Endothelial cell of umbilical vein (primary cell): Measurements from ENCODE around the gene PPP1R8. TPM values are rescaled to one million over a fixed set of nuclear protein-coding genes. Genes with fewer than 3 reads are reported as not detected.

Experiments used
- BruUV-seq: library from RNA; stranded (reverse); fragments of 400-500 nt; replicated peaks from 2 replicates; lab custom pipeline; 2021; lab: Mats Ljungman, UMichigan
- CTCF ChIA-PET: fragments of 300-600, 350-600 bp; sonication (Branson Sonifier 250); formaldehyde crosslinking; loops from one replicate; lab custom pipeline; 2021; ENCODE audit warnings: antibody characterized with exemption, inconsistent platforms; lab: Charles Lee
- POLR2A ChIA-PET: fragments of 300-600, 350-600 bp; sonication (Branson Sonifier 250); formaldehyde crosslinking; loops from one replicate; lab custom pipeline; 2021; ENCODE audit warnings: antibody characterized with exemption, inconsistent platforms; lab: Charles Lee
- DNase-seq: peaks from one replicate; pipeline ENCODE4 v3.0.0-alpha.2; 2011; ENCODE audit warnings: low read depth, low spot score
- FAIRE-seq: peaks from 2 replicates; lab custom pipeline; 2011; peaks lifted over from hg19 to GRCh38; lab: Jason Lieb, UNC
- H2AFZ ChIP-seq: 2 replicates; pipeline ENCODE4 v1.6.0; 2012; ENCODE audit warnings: low read depth, low read length, control low read depth, inconsistent platforms
- H3K27ac ChIP-seq: 2 replicates; pipeline ENCODE4 v1.5.1; 2011; ENCODE audit warnings: low read depth, mild to moderate bottlenecking, control low read depth, low read length, moderate library complexity; ENCODE audit not compliant: insufficient read depth
- H3K27me3 ChIP-seq, 2 experiments: 2 replicates each; pipeline versions ENCODE4 v1.6.0 to v1.6.1; 2011; ENCODE audit warnings: low read length in 2 of 2, mixed read lengths in 1 of 2; ENCODE audit not compliant: control insufficient read depth in 2 of 2, insufficient read depth in 2 of 2
- H3K36me3 ChIP-seq, 2 experiments: 2 replicates in 1 of 2; 3 replicates in 1 of 2; pipeline ENCODE4 v1.5.1; 2011; ENCODE audit warnings: low read length in 2 of 2, mild to moderate bottlenecking in 1 of 2, moderate library complexity in 1 of 2; ENCODE audit not compliant: control insufficient read depth in 2 of 2, insufficient read depth in 2 of 2; ENCODE audit errors: extremely low read depth in 1 of 2
- H3K4me1 ChIP-seq: 3 replicates; pipeline ENCODE4 v1.5.1; 2011; ENCODE audit warnings: mild to moderate bottlenecking, low read length; ENCODE audit not compliant: control insufficient read depth, insufficient read depth; ENCODE audit errors: extremely low read depth
- H3K4me2 ChIP-seq: 2 replicates; pipeline ENCODE4 v1.6.1; 2011; ENCODE audit warnings: low read length, control low read depth, mixed read lengths; ENCODE audit not compliant: insufficient read depth
- H3K4me3 ChIP-seq, 3 experiments: fragments of 200-600 bp in 1 of 3; sonication (generic), shearing (Covaris generic) in 1 of 3; replicated peaks in 1 of 3; 2 replicates each; pipeline ENCODE4 v1.5.1; 2011 to 2016; ENCODE audit warnings: control low read depth in 3 of 3, low read length in 3 of 3, mild to moderate bottlenecking in 2 of 3, inconsistent platforms in 1 of 3, low read depth in 1 of 3, moderate library complexity in 1 of 3; ENCODE audit not compliant: insufficient read depth in 1 of 3
- H3K79me2 ChIP-seq: 2 replicates; pipeline ENCODE4 v1.6.0; 2012; ENCODE audit warnings: low read length, inconsistent platforms; ENCODE audit not compliant: control insufficient read depth, insufficient read depth
- H3K9ac ChIP-seq: replicated peaks from 2 replicates; pipeline ENCODE3; 2011; ENCODE audit warnings: low read length, control low read depth; ENCODE audit not compliant: insufficient read depth; ENCODE audit errors: extremely low read depth
- H3K9me1 ChIP-seq: replicated peaks from 3 replicates; pipeline ENCODE4 v1.6.0; 2011; ENCODE audit warnings: mild to moderate bottlenecking, low read length; ENCODE audit not compliant: control insufficient read depth, insufficient read depth; ENCODE audit errors: extremely low read depth
- H3K9me3 ChIP-seq: replicated peaks from 2 replicates; pipeline ENCODE4 v1.5.1; 2012; ENCODE audit warnings: low read length, inconsistent platforms; ENCODE audit not compliant: control insufficient read depth, insufficient read depth
- H4K20me1 ChIP-seq: replicated peaks from 2 replicates; pipeline ENCODE3; 2011; ENCODE audit warnings: mild to moderate bottlenecking, low read length; ENCODE audit not compliant: control insufficient read depth, insufficient read depth; ENCODE audit errors: extremely low read depth
- EZH2 ChIP-seq: IDR thresholded peaks from 2 replicates; pipeline ENCODE4 v1.6.1; 2012; ENCODE audit warnings: borderline replicate concordance, low read depth, mild to moderate bottlenecking, moderate library complexity, low read length, inconsistent platforms; ENCODE audit not compliant: severe bottlenecking
- FOS ChIP-seq: IDR thresholded peaks from 2 replicates; pipeline ENCODE4 v1.6.1; 2011; ENCODE audit warnings: mild to moderate bottlenecking, low read length, moderate library complexity, borderline replicate concordance; ENCODE audit not compliant: insufficient read depth
- GATA2 ChIP-seq: IDR thresholded peaks from 2 replicates; pipeline ENCODE4 v1.7.0; 2011; ENCODE audit warnings: low read depth, mild to moderate bottlenecking, moderate library complexity, mixed read lengths, low read length; ENCODE audit not compliant: insufficient read length, insufficient read depth
- JUN ChIP-seq: IDR thresholded peaks from 2 replicates; pipeline ENCODE4 v1.6.1; 2011; ENCODE audit warnings: borderline replicate concordance, low read depth; ENCODE audit not compliant: insufficient read length, insufficient read depth
- MYC ChIP-seq: IDR thresholded peaks from one replicate; pipeline ENCODE4 v1.6.1; 2011; ENCODE audit warnings: mild to moderate bottlenecking, low read depth, low read length
- POLR2A ChIP-seq: IDR thresholded peaks from 2 replicates; pipeline ENCODE4 v1.6.1; 2012; ENCODE audit warnings: low read depth, mild to moderate bottlenecking, control low read depth, low read length
- POLR2AphosphoS5 ChIP-seq: IDR thresholded peaks from 2 replicates; pipeline ENCODE4 v1.6.1; 2012; ENCODE audit warnings: low read depth, mild to moderate bottlenecking, control low read depth, low read length, moderate library complexity; ENCODE audit not compliant: insufficient read depth
- dilution Hi-C: fragments of 300-500 bp; cut with MboI; formaldehyde crosslinking; loops from one replicate; pipeline ENCODE4 v1.15.0; 2019; ENCODE audit warnings: low sequenced_read_pairs; ENCODE audit not compliant: extremely low pct_ligation_motif_present
- intact Hi-C: fragments of 100-400 bp; cut with micrococcal nuclease; formaldehyde crosslinking; loops from one replicate; pipeline ENCODE4 v1.10.0; 2022
- polyA plus RNA-seq, 4 experiments: library from polyadenylated mRNA; depleted of rRNA in 3 of 4; stranded (reverse) in 3 of 4; unstranded in 1 of 4; fragments of >200 nt; gene quantifications; 2 replicates each; pipeline versions ENCODE4 v1.2.1 to v1.2.3, GENCODE V29; 2011 to 2012; ENCODE audit warnings: missing spikeins in 1 of 4
- total RNA-seq: library from RNA; stranded (reverse); gene quantifications from 2 replicates; pipeline ENCODE4 v1.2.3, GENCODE V29; 2021
- TF ChIP-seq, protein P1 (sequence below), 2 donors: IDR thresholded peaks; 1 replicate in 1 of 2; 2 replicates in 1 of 2; pipeline ENCODE4 v1.5.1; 2011; ENCODE audit warnings: low read length in 2 of 2, mild to moderate bottlenecking in 2 of 2, moderate library complexity in 2 of 2, control low read depth in 1 of 2, inconsistent platforms in 1 of 2, low read depth in 1 of 2; ENCODE audit not compliant: insufficient read depth in 1 of 2; ENCODE audit errors: extremely low read depth in 1 of 2
- TF ChIP-seq, protein P2 (sequence below): IDR thresholded peaks from 2 replicates; pipeline ENCODE4 v1.6.1; 2011; ENCODE audit not compliant: insufficient read depth, insufficient read length

Gene PPP1R8
- total and polyA plus RNA-seq, 2 donors (not counting 3 experiments of a cell fraction or from before 2014, with no cell fraction given): 39.0 to 48.5 TPM

DNA sequence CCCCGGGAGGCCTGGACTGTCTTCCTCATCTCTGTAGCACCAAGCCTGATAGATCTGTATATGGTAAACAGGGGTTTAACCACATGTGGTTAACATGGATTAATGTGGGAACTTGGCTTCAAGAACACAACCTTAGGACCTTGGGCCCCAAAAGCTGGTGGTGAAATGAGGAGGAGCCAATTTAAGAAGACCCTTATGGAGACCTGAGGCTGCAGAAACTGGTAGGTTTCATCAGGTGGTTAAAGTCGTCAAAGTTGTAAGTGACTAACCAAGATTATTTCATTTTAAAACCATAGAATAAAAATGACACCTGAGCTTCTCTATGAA is 55.7 kb downstream of the PPP1R8 start:
- intact Hi-C loops (no loop called here), dilution Hi-C loops (no loop called here)
- H3K9ac ChIP-seq: no peak overlapping the region
- no peak overlapping the region for H3K4me2 ChIP-seq
- POLR2A ChIA-PET: no interaction called here
- H3K4me3 ChIP-seq: no peak overlapping the region
- no peaks in the 10 kb centered on the region for H3K9me1 ChIP-seq
- no peaks in the 10 kb centered on the region for H3K9me3 ChIP-seq
- no peaks in the 10 kb centered on the region for H3K27me3 ChIP-seq
- BruUV-seq: no TSS peak
- peaks cover 3 to 9% of the 10 kb centered on the region in 2 experiments for H3K36me3 ChIP-seq
- no peaks in the 10 kb centered on the region for H3K79me2 ChIP-seq
- H3K27ac ChIP-seq: no peak overlapping the region
- H3K4me1 ChIP-seq: no peaks in the 10 kb centered on the region
- CTCF ChIA-PET: interaction anchor here (0.8 kb wide), 1 partner anchor 29 kb away, joined by 3 read pairs; no protein-coding TSS in a partner anchor
- DNase-seq (no peak), FAIRE-seq (no peak)
- no peak overlapping the region for H2AFZ ChIP-seq
- H4K20me1 ChIP-seq: no peaks in the 10 kb centered on the region
- TF ChIP-seq POLR2AphosphoS5: no peak
- no peak for TF ChIP-seq GATA2
- no peak for TF ChIP-seq POLR2A
- no peak for TF ChIP-seq MYC
- TF ChIP-seq JUN: no peak
- TF ChIP-seq EZH2: no peak
- TF ChIP-seq, protein P1, sequence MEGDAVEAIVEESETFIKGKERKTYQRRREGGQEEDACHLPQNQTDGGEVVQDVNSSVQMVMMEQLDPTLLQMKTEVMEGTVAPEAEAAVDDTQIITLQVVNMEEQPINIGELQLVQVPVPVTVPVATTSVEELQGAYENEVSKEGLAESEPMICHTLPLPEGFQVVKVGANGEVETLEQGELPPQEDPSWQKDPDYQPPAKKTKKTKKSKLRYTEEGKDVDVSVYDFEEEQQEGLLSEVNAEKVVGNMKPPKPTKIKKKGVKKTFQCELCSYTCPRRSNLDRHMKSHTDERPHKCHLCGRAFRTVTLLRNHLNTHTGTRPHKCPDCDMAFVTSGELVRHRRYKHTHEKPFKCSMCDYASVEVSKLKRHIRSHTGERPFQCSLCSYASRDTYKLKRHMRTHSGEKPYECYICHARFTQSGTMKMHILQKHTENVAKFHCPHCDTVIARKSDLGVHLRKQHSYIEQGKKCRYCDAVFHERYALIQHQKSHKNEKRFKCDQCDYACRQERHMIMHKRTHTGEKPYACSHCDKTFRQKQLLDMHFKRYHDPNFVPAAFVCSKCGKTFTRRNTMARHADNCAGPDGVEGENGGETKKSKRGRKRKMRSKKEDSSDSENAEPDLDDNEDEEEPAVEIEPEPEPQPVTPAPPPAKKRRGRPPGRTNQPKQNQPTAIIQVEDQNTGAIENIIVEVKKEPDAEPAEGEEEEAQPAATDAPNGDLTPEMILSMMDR (IDR thresholded peaks at IDR 0.05; ENCODE audit: extremely low read depth in 1 of 2, insufficient read depth in 1 of 2, low read depth in 1 of 2, low read length in 2 of 2): no peak
- TF ChIP-seq, protein P2, sequence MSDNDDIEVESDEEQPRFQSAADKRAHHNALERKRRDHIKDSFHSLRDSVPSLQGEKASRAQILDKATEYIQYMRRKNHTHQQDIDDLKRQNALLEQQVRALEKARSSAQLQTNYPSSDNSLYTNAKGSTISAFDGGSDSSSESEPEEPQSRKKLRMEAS: no peak
- TF ChIP-seq FOS: no peak
